Retinal pigment epithelial cell (primary cell): ENCODE data around the gene VPS16.

Experiments
- DNase-seq: peaks from one replicate; pipeline ENCODE4 v3.0.0-alpha.2; 2010; ENCODE audit warnings: low read depth
- H3K4me3 ChIP-seq: 2 replicates; pipeline ENCODE4 v1.5.1; 2011; ENCODE audit warnings: mild to moderate bottlenecking, low read length, control low read depth, moderate library complexity
- CTCF ChIP-seq: conservative IDR thresholded peaks from 2 replicates; pipeline ENCODE4 v1.5.1; 2011; ENCODE audit warnings: low read depth, low read length, control low read depth, inconsistent platforms

The VPS16 gene

GRCh38 chr20:2846698-2847097 lies 6.2 kb downstream of the VPS16 start:
- no peak for DNase-seq
- no peak overlapping the region for H3K4me3 ChIP-seq
- TF ChIP-seq CTCF = no peak

- no peak overlapping the region for H3K4me3 ChIP-seq
- DNase-seq = no peak
- TF ChIP-seq CTCF = no peak
Observed at GRCh38 chr20:2847802-2848201, 7.3 kb downstream of the VPS16 start.

GRCh38 chr20:2849529-2849928 lies 9.0 kb downstream of the VPS16 start:
- no peak for DNase-seq
- H3K4me3 ChIP-seq = no peak overlapping the region
- no peak for TF ChIP-seq CTCF

GRCh38 chr20:2851086-2851485 lies 10.5 kb downstream of the VPS16 start:
- H3K4me3 ChIP-seq = no peak overlapping the region
- no peak for TF ChIP-seq CTCF
- DNase-seq = no peak

GRCh38 chr20:2858591-2858990 lies 18.0 kb downstream of the VPS16 start:
- no peak overlapping the region for H3K4me3 ChIP-seq
- no peak for DNase-seq
- TF ChIP-seq CTCF = no peak

GRCh38 chr20:2859330-2860121 lies 19.0 kb downstream of the VPS16 start:
- no peak for TF ChIP-seq CTCF
- no peak overlapping the region for H3K4me3 ChIP-seq
- no peak for DNase-seq

GRCh38 chr20:2864626-2865025 lies 24.1 kb downstream of the VPS16 start:
- DNase-seq = no peak
- no peak for TF ChIP-seq CTCF
- no peak overlapping the region for H3K4me3 ChIP-seq
